PC-9 (cell line): ENCODE measurements around the gene BPIFB3. TPM values are rescaled to one million over a fixed set of nuclear protein-coding genes. Genes with fewer than 3 reads are reported as not detected.

Experiments used
- BruUV-seq: library from RNA; stranded (reverse); fragments of 400-500 nt; replicated peaks from 2 replicates; lab custom pipeline; 2021; lab: Mats Ljungman, UMichigan
- CTCF ChIA-PET: fragments of 300-600 bp; sonication (Branson Sonifier 250); formaldehyde crosslinking; loops from one replicate; lab custom pipeline; 2022; ENCODE audit warnings: antibody characterized with exemption; lab: Charles Lee
- POLR2A ChIA-PET: fragments of 300-600 bp; sonication (Branson Sonifier 250); formaldehyde crosslinking; loops from one replicate; lab custom pipeline; 2022; ENCODE audit warnings: antibody characterized with exemption; ENCODE audit not compliant: unreplicated experiment; lab: Charles Lee
- DNase-seq, 2 experiments: peaks; one replicate each; pipeline versions ENCODE4 v3.0.0 to v3.0.0-alpha.2; 2015 to 2022; ENCODE audit warnings: mixed read lengths in 1 of 2
- H2AFZ ChIP-seq: fragments of 200-600 bp; sonication (generic); 2 replicates; pipeline ENCODE4 v1.8.1; 2017; ENCODE audit warnings: antibody characterized with exemption
- H3F3A ChIP-seq: fragments of 200-600 bp; sonication (generic); 2 replicates; pipeline ENCODE4 v1.8.1; 2017; ENCODE audit warnings: antibody characterized with exemption, mild to moderate bottlenecking, low read depth; ENCODE audit not compliant: insufficient read depth
- H3K27ac ChIP-seq: fragments of 200-600 bp; sonication (generic); 2 replicates; pipeline ENCODE4 v1.6.1; 2016; ENCODE audit warnings: mixed run types
- H3K27me3 ChIP-seq: fragments of 200-600 bp; sonication (generic); 2 replicates; pipeline ENCODE4 v1.6.1; 2016; ENCODE audit warnings: low read depth, mixed run types; ENCODE audit not compliant: insufficient read depth
- H3K36me3 ChIP-seq: fragments of 200-600 bp; sonication (generic); 2 replicates; pipeline ENCODE4 v1.6.1; 2016; ENCODE audit warnings: low read depth, mixed run types
- H3K4me1 ChIP-seq: fragments of 200-600 bp; sonication (generic); replicated peaks from 2 replicates; pipeline ENCODE4 v1.6.1; 2016; ENCODE audit warnings: mixed run types; ENCODE audit not compliant: insufficient read depth
- H3K4me2 ChIP-seq: fragments of 200-600 bp; sonication (generic); 2 replicates; pipeline ENCODE4 v1.6.1; 2017; ENCODE audit warnings: mixed run types
- H3K4me3 ChIP-seq: fragments of 200-600 bp; sonication (generic); 2 replicates; pipeline ENCODE4 v1.6.1; 2016; ENCODE audit warnings: mixed run types
- H3K79me2 ChIP-seq: fragments of 200-600 bp; sonication (generic); 2 replicates; pipeline ENCODE4 v1.6.1; 2017; ENCODE audit warnings: low read depth, mixed run types
- H3K9me2 ChIP-seq: fragments of 200-600 bp; sonication (generic); 2 replicates; pipeline ENCODE4 v1.8.1; 2017; ENCODE audit warnings: mild to moderate bottlenecking; ENCODE audit not compliant: insufficient read depth
- H3K9me3 ChIP-seq: fragments of 200-600 bp; sonication (generic); 2 replicates; pipeline ENCODE4 v1.8.1; 2016; ENCODE audit warnings: low read depth; ENCODE audit not compliant: insufficient read depth
- H4K20me1 ChIP-seq: fragments of 200-600 bp; sonication (generic); 2 replicates; pipeline ENCODE4 v1.8.1; 2017; ENCODE audit not compliant: insufficient read depth
- CTCF ChIP-seq: fragments of 200-600 bp; sonication (generic); conservative IDR thresholded peaks from 2 replicates; pipeline ENCODE4 v1.6.1; 2017; ENCODE audit warnings: mixed run types, antibody characterized with exemption, mild to moderate bottlenecking, moderate library complexity
- EZH2 ChIP-seq: fragments of 200-600 bp; sonication (generic); IDR thresholded peaks from 2 replicates; pipeline ENCODE4 v1.8.0; 2017; ENCODE audit warnings: antibody characterized with exemption, low read depth
- intact Hi-C: fragments of 100-400 bp; cut with micrococcal nuclease; formaldehyde crosslinking; loops from one replicate; pipeline ENCODE4 v1.10.0; 2022; ENCODE audit not compliant: unreplicated experiment
- total RNA-seq: library from RNA; stranded (reverse); gene quantifications from 2 replicates; pipeline ENCODE4 v1.2.3, GENCODE V29; 2021

Gene BPIFB3
- total RNA-seq, 1 experiment from 2014 or later = not detected

- H3K9me3 ChIP-seq = no peaks in the 10 kb centered on the region
- H3K27me3 ChIP-seq = peaks cover 56% of the 10 kb centered on the region
- no peak overlapping the region for H3K27ac ChIP-seq
- no peak for TF ChIP-seq EZH2
- TF ChIP-seq CTCF = no peak
- no peaks in the 10 kb centered on the region for H3K4me1 ChIP-seq
- ChIA-PET POLR2A (no interaction called here), CTCF (no interaction called here)
- no peak overlapping the region for H3K4me3 ChIP-seq
- no peaks in the 10 kb centered on the region for H3F3A ChIP-seq
- intact Hi-C loops = no loop called here
- no peaks in the 10 kb centered on the region for H4K20me1 ChIP-seq
- BruUV-seq = no TSS peak
- no peaks in the 10 kb centered on the region for H3K9me2 ChIP-seq
- no peak for DNase-seq
- no peak overlapping the region for H2AFZ ChIP-seq
- H3K36me3 ChIP-seq = no peaks in the 10 kb centered on the region
- no peaks in the 10 kb centered on the region for H3K79me2 ChIP-seq
- no peak overlapping the region for H3K4me2 ChIP-seq
Observed at GRCh38 chr20:33024243-33024560, 29.5 kb upstream of the BPIFB3 start.

- H2AFZ ChIP-seq = no peak overlapping the region
- intact Hi-C loops = no loop called here
- no peak for TF ChIP-seq EZH2
- TF ChIP-seq CTCF = no peak
- H3K79me2 ChIP-seq = no peaks in the 10 kb centered on the region
- H3K4me1 ChIP-seq = no peaks in the 10 kb centered on the region
- DNase-seq = no peak
- no peaks in the 10 kb centered on the region for H4K20me1 ChIP-seq
- no peaks in the 10 kb centered on the region for H3K9me2 ChIP-seq
- H3K9me3 ChIP-seq = no peaks in the 10 kb centered on the region
- no peaks in the 10 kb centered on the region for H3F3A ChIP-seq
- H3K27ac ChIP-seq = no peak overlapping the region
- no peak overlapping the region for H3K4me2 ChIP-seq
- BruUV-seq = no TSS peak
- ChIA-PET CTCF (no interaction called here), POLR2A (no interaction called here)
- no peak overlapping the region for H3K4me3 ChIP-seq
- H3K27me3 ChIP-seq = peaks cover 56% of the 10 kb centered on the region
- no peaks in the 10 kb centered on the region for H3K36me3 ChIP-seq
Observed at GRCh38 chr20:33024609-33025317, 28.9 kb upstream of the BPIFB3 start.

- Histone ChIP-seq H3F3A (no peaks in the 10 kb centered on the region), H4K20me1 (no peaks in the 10 kb centered on the region), H3K9me2 (no peaks in the 10 kb centered on the region), H3K27me3 (peaks cover 58% of the 10 kb centered on the region), H3K4me2 (no peak overlapping the region), H3K79me2 (no peaks in the 10 kb centered on the region), H2AFZ (no peak overlapping the region), H3K36me3 (no peaks in the 10 kb centered on the region), H3K4me3 (no peak overlapping the region), H3K27ac (no peak overlapping the region), H3K9me3 (no peaks in the 10 kb centered on the region), H3K4me1 (no peaks in the 10 kb centered on the region)
- intact Hi-C loops = no loop called here
- ChIA-PET CTCF (no interaction called here), POLR2A (no interaction called here)
- TF ChIP-seq CTCF = no peak
- TF ChIP-seq EZH2 = no peak
- no TSS peak for BruUV-seq
- DNase-seq = no peak
Observed at GRCh38 chr20:33025318-33025876, 28.3 kb upstream of the BPIFB3 start.
